NCI-H187 (cell line): ENCODE measurements around the gene OLFM4.
A peak's percentile ranks its signal among the peaks of the same experiment; 100 is the strongest.
"Not testable (repeated sequence)": the region's sequence is repeated elsewhere in the genome, so short reads cannot be mapped to it uniquely, and the experiment has no call there.

ENCODE experiments used
- DNase-seq, 2 experiments: peaks; one replicate each; lab custom pipeline; 2025; lab: John Stamatoyannopoulos, UW

Gene OLFM4

DNA sequence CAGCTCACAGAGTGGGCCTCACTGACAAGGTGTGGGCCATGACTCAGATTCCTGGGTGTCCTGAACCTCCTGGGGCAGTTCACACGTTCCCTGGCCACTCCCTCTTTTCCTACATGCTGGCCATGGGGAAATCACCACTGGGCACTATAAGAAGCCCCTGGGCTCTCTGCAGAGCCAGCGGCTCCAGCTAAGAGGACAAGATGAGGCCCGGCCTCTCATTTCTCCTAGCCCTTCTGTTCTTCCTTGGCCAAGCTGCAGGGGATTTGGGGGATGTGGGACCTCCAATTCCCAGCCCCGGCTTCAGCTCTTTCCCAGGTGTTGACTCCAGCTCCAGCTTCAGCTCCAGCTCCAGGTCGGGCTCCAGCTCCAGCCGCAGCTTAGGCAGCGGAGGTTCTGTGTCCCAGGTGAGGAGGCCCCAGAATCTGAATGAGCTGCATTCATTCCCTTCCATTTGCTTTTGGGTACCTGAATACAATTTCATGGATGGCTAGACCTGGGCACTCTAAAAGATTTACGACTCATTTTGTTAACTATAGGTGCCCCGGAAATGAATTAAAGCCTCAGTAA is at the start of gene OLFM4:
OLFM4 (plus strand) TSS at position 177 of the 567 bp plus-strand sequence; CDS start at position 201, 24 bp downstream.
- DNase-seq = no peak

GRCh38 chr13:52978989-52979388 is 49.6 kb upstream of the OLFM4 start:
- no peak for DNase-seq

DNA sequence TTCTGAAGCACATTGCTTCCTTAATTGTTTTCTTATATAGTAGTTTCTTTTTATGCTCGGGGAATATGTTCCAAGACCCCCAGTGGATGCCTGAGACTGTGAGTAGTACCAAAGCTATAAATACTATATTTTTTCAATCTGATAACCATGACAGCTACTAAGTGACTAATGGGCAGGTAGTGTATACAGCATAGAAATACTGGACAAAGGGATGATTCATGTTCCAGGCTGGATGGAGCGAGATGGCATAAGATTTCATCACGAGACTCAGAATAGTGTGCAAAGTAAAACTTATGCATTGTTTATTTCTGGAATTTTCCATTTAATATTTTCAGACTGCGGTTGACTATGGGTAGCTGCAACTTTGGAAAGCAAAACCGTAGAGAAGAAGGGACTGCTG is 47.9 kb upstream of the OLFM4 start:
- no peak for DNase-seq

DNA sequence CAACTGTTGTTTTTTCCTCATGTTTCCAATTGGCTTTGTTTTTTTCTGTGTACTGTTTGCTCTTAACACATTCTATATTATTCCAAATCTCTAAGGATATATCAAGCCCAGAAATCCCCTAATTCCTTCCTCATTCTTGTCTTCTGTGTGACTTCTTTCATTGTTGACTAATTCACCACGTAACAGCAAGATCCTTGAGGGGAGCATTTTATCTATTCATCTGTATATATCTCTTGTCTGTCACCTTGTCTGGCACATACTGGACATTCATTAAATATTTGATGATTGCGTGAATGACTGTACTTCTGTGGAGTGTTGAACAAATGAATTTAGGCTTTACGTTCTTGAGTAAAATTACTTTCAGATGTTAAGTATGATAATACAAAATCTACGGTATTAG is 44.8 kb upstream of the OLFM4 start:
- DNase-seq = no peak

GRCh38 chr13:52984881-52985363 is 43.7 kb upstream of the OLFM4 start:
- DNase-seq = no peak

DNA sequence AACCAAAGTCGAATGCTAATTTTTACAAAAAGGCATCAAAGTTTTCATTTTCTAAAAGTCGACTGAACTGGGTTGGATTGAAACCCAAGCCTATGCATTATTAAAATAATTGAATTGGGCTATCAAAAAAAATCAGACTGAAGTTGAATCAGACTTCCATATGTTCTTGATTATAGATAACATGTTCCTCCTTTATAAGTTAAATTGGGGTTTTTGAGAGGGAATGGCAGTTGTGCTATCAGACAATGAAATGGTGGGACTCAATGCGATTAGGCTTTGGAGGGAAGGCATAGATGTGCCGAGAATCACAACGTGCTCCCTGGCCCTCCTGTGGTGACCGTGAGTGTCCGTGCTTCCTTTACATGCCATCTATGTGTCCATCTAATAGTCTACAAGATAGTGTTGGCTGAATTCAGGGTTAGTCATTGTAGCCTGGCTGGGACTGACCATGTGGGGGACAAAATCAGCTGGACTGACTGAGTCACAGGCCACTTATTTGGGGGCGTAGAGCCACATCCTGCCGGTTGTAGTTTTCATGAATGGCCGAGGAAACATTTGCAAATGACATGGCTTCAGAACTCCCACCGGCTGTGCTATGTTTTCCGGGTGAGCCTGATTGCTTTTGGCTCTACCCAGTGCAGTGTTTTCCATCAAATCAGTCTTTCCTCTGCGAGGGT is 37.1 kb upstream of the OLFM4 start:
- DNase-seq = no peak

- no peak for DNase-seq
These were observed 36.5 kb upstream of the OLFM4 start for GRCh38 chr13:52992110-52992509.

- no peak for DNase-seq
These were observed 34.6 kb upstream of the OLFM4 start for GRCh38 chr13:52994051-52994450.

DNA sequence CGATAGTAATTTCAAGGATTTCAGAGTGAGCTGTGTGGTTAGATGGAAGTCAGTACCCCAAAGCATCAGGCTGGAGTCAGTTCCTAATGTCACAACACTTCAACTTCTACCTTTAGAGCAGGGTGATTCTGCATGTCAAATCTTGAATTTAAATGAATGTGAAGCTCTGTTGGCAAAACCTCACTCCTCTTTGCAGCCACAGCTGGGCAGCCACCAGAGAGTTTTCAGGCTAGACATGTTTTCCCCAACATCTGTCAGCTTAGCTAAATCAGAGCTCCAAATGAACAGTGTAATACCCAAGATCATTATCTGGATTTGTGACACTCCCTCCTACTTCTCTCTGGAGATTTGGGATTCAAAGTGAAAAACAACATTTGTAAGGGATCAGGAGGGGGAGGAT is 33.7 kb upstream of the OLFM4 start:
- no peak for DNase-seq

GRCh38 chr13:52995946-52996345 is 32.7 kb upstream of the OLFM4 start:
- DNase-seq = no peak

DNA sequence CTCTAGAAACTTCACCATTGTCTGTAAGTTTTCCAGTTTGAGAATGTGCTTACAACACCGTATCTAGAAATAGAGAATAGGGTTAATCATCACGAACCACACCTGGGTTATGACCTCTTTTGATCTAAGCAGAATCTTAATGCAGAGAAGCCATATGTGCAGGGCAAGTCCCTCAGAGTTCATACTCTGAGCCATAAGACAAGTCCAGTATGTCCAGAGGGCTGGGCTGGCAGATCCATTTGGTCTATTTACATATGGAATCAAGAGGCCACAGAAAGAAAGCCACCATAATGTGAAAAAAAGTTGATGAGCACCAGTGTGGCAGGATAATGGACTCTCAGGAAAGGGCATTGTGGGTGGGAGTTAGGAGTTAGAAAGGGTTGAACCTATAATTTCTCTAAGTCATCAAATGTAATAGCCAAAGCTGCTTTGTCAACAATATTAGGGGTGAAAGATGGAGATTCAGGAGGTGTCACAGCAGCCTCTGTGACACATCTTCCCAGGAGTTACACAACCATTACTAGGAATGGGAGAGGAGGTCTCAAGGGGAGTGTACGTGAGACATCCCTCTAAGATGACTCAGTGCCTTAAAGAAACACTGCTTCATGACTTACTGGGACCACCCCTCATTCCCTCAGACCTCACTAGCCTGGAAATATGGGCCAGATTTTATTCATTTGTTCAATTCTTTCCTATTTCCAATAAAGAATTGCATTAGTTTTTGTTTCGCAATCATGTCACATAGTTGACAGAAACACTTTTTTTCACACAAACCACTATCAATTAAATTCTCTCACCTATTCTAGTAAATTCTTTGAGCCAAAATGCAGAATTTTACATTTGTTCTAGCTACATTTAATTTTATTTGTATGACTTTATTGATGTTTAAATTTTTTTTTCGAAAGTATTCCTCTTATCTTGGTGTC is 30.4 kb upstream of the OLFM4 start:
- DNase-seq = no peak

GRCh38 chr13:52999093-52999696 is 29.4 kb upstream of the OLFM4 start:
- DNase-seq = no peak

GRCh38 chr13:53001444-53002225 is 27.0 kb upstream of the OLFM4 start:
- no peak for DNase-seq

GRCh38 chr13:53004573-53004972 is 24.0 kb upstream of the OLFM4 start:
- DNase-seq = no peak

- peak; percentile 29 to 76 for DNase-seq
These were observed 23.0 kb upstream of the OLFM4 start for GRCh38 chr13:53005626-53006025.

DNA sequence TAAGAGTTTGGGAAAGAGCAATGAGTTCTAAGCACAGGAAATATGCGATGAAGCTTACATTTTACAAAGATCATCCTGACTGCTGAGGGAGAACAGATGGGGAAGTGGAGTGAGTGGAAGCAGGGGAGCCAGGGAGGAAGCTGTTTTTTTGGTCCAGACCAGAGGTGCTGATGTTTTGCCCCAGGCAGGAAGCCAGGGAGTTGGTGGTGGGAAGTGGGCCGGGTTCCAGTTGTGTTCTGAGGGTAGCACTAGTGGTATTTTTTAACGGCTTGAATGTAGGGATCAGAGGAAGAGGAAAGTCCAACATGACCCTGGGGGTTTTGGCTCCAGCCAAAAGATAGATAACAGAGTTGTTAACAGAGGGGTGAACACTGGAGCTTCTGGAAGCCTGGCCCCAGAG is 20.7 kb upstream of the OLFM4 start:
- DNase-seq = no peak

DNA sequence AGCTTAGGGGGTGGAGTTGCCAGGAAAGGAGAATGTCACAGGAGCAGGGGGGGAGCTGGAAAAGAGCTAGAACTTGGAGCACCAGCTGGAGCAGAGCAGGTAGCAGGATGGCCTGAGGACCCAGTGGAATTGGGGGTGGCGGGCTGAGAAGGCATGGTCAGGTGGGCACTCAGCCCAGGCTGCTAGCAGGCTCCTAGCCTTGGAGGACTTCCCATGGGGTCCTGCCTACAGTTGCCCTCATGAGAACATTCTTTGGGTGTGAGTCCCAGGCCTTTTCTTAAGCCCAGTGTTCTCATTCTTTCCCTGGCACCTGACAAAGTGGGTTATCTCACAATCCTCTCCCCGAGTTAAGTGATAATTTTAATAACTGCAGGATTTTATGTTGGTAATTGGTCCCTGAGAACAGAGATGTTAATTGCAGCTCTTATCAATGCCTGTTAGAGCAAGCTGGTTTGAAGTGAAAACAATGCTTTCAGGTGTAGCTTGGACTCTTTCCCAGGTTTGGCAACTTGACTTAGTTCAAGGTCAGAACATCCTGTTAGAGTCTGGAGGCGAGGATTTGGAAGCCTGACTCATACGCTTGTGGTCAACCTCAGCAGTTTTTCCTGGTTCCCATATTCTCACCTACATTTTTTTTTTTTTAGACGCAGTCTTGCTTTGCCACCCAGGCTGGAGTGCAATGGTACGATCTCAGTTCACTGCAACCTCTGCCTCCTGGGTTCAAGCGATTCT is 18.1 kb upstream of the OLFM4 start:
- DNase-seq = no peak

DNA sequence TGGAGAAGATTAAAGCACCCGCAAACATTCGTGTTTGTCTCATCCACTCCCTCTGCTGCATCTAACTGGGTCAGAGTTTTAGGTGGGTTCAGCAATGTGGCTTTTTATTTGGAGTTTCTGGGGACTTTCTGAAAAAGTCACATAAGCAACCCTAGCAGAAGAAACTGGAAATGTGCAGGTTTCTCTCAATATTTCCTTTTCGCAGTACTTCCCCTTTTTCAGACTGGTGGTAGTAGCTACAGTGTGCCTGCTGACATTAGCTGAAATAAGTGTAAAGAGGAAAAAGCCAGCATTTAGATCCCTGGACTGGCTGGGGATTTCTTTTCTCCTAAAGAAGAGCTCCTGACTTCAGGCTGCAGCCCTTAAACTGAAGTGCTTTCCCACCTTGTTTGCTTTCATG is 15.9 kb upstream of the OLFM4 start:
- no peak for DNase-seq

- no peak for DNase-seq
These were observed 15.5 kb upstream of the OLFM4 start for GRCh38 chr13:53013113-53013512.

DNA sequence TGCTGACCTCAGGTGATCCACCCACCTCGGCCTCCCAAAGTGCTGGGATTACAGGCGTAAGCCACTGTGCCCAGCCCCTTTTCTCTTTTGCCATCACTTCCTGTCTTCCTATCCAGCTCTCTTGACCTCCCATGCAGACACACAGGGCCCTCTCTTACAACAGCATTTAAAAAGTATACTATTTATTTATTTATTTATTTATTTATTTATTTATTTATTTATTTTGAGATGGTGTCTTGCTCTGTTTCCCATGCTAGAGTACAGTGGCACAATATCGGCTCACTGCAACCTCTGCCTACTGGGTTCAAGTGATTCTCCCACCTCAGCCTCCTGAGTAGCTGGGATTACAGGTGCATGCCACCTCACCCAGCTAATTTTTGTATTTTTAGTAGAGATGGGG is 14.6 kb upstream of the OLFM4 start:
- DNase-seq = not testable (repeated sequence)
